Stimulated activated CD4-positive, alpha-beta T cell treated with anti-CD3 and anti-CD28 coated beads, Interleukin-1b, Interleukin-23, amount 100 ng/mL, for 24 hours (primary cell): Measurements from ENCODE around the gene HGFAC.
"Not testable (repeated sequence)": the region's sequence is repeated elsewhere in the genome, so short reads cannot be mapped to it uniquely, and the experiment has no call there.

Experiments
- DNase-seq, 4 experiments: peaks; one replicate each; pipeline ENCODE4 v3.0.0-alpha.2; 2020; ENCODE audit warnings: low read depth in 4 of 4, low spot score in 1 of 4

The HGFAC gene

GRCh38 chr4:3440979-3441500 lies 728 bp upstream of the HGFAC start:
- no peak for DNase-seq

- DNase-seq = no peak
Observed at GRCh38 chr4:3442460-3442958, 741 bp downstream of the HGFAC start.

GRCh38 chr4:3442959-3443749 lies 1.4 kb downstream of the HGFAC start:
- peak; percentile 24 to 50 (median 44) for DNase-seq

GRCh38 chr4:3443750-3444309 lies 2.1 kb downstream of the HGFAC start:
- no peak for DNase-seq

DNA sequence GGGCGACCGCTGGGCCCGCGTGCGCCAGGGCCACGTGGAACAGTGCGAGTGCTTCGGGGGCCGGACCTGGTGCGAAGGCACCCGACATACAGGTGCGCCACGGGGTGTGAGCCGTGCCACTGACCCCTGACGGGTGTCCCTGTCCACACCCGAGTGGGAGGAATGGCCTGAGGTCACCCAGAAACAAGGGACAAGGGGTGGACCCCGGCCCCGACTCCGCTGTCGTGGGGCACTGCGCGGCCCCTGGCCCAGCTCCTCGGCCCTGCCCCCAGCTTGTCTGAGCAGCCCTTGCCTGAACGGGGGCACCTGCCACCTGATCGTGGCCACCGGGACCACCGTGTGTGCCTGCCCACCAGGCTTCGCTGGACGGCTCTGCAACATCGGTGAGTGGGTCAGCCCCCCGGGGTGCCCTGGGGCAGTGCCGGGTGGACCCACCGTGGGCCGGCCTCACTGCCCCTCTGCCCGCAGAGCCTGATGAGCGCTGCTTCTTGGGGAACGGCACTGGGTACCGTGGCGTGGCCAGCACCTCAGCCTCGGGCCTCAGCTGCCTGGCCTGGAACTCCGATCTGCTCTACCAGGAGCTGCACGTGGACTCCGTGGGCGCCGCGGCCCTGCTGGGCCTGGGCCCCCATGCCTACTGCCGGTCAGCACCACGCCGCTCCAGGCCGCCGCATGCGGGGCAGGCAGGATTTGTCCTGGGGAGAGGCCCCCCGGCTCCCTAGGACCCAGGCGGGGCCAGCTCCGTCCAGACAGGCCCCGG lies 2.8 kb downstream of the HGFAC start:
- DNase-seq = no peak

GRCh38 chr4:3445111-3445820 lies 3.5 kb downstream of the HGFAC start:
- no peak for DNase-seq

GRCh38 chr4:3445829-3446545 lies 4.2 kb downstream of the HGFAC start:
- no peak for DNase-seq

DNA sequence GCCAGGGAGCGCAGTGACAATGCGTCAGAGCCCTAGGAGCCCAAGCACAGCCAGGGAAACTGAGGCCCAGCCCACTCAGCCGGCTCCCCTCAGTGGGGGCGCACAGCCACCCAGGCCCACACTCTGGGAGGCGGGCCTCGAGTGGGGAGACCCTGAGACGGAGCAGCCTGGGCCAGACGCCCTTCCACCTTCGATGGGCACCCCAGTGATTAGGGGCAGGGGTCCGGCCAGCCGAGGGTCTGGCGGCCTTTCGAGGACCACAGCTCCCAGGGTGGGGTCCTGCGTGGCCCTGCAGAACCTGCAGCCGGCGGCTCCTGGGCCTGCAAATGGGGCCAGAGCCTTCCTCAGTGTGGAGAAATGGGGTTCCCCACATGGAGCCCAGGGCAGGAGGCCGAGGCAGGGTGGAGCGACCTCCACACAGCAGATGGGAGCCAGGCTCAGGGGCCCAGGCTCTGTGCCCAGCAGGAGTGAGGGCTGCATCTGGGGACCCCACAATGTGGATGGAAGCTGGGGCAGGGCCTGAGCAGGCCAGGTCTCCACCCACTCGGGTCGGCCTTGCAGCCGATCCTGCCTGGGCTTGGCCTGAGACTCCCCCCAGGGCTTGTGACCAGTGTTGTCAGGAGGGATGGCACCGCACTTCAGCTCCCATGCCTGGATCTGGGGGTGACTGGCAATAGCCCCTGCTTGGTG lies 5.0 kb downstream of the HGFAC start:
- no peak for DNase-seq

GRCh38 chr4:3447431-3448395 lies 5.9 kb downstream of the HGFAC start:
- DNase-seq = no peak

DNA sequence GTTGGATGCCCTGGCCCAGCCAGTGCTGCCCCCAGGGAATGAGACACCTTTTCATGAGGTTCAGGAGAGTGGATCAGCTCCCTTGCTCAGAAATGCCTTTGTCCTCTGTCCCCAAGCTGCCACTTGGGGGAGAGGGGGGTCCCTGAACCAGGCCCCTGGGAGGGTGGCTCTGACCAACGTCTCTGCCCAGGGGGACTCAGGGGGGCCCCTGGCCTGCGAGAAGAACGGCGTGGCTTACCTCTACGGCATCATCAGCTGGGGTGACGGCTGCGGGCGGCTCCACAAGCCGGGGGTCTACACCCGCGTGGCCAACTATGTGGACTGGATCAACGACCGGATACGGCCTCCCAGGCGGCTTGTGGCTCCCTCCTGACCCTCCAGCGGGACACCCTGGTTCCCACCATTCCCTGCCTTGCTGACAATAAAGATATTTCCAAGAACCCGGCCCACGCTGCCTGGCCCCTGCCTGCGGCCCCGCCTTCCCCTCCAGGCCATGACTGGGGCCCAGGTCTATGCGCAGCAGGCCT lies 7.3 kb downstream of the HGFAC start:
- no peak for DNase-seq

- DNase-seq = no peak
Observed at GRCh38 chr4:3449574-3450534, 8.1 kb downstream of the HGFAC start.

- no peak for DNase-seq
Observed at GRCh38 chr4:3450643-3451042, 8.9 kb downstream of the HGFAC start.

DNA sequence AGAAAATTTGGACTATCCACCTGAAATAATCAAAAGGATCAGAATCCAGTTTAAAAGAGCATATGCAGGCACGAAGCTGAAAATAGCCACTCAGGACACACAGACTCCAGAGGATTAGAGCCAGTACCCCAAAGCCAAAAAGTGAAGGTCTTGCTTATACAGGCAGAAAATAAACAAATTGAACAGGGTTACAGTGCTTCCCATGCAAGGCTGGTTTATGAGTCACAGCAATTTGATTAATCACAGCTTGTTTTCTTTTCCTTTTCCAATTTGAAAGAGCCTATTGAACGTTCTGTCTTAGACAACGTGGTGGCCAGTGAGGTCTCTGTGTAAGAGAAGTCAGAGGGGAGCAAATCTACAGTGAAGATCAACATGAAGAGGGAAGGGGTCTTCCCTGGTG lies 10.2 kb downstream of the HGFAC start:
- no peak for DNase-seq

GRCh38 chr4:3452376-3452775 lies 10.6 kb downstream of the HGFAC start:
- DNase-seq = no peak

DNA sequence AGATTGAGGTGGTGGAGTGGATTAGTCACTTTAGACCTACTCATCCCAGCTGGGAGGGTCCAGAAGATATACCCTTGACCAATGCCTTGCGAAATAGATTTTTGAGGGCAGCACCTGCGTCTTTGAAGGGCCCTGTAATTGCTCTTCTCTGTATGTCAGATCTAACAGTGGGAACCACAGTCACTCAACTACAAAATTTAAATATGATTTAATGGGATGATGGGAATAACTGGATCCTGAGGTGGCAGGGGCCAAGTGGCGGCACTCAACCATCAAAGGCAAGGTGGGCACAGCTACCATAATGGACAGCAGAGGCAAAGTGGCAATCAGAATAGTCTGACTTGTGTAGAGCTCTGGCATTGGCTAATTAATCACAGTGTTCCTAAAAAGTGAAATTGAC lies 13.8 kb downstream of the HGFAC start:
- not testable (repeated sequence) for DNase-seq

DNA sequence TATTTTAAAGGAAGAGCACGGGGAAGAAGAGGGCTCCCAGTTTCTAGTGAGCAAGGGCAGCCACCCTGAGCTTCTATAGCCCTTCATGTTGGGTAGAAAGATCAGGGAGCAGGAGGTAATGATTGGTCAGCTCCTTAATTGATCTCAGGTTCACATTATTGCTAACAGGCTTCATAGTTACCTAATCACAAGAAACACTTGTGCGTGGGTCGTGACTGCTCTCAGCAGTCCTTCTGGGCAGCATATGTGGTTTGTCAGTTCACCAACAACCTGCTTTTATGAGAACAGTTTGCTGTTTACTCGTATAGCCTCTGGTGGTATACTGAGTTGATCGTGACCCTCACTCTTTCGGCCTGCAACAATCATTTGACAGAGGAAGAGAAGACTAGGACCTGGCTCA lies 16.6 kb downstream of the HGFAC start:
- no peak for DNase-seq

GRCh38 chr4:3459156-3459555 lies 17.4 kb downstream of the HGFAC start:
- DNase-seq = not testable (repeated sequence)
